ENCODE data around the gene USP47.

USP47 gene, protein sequence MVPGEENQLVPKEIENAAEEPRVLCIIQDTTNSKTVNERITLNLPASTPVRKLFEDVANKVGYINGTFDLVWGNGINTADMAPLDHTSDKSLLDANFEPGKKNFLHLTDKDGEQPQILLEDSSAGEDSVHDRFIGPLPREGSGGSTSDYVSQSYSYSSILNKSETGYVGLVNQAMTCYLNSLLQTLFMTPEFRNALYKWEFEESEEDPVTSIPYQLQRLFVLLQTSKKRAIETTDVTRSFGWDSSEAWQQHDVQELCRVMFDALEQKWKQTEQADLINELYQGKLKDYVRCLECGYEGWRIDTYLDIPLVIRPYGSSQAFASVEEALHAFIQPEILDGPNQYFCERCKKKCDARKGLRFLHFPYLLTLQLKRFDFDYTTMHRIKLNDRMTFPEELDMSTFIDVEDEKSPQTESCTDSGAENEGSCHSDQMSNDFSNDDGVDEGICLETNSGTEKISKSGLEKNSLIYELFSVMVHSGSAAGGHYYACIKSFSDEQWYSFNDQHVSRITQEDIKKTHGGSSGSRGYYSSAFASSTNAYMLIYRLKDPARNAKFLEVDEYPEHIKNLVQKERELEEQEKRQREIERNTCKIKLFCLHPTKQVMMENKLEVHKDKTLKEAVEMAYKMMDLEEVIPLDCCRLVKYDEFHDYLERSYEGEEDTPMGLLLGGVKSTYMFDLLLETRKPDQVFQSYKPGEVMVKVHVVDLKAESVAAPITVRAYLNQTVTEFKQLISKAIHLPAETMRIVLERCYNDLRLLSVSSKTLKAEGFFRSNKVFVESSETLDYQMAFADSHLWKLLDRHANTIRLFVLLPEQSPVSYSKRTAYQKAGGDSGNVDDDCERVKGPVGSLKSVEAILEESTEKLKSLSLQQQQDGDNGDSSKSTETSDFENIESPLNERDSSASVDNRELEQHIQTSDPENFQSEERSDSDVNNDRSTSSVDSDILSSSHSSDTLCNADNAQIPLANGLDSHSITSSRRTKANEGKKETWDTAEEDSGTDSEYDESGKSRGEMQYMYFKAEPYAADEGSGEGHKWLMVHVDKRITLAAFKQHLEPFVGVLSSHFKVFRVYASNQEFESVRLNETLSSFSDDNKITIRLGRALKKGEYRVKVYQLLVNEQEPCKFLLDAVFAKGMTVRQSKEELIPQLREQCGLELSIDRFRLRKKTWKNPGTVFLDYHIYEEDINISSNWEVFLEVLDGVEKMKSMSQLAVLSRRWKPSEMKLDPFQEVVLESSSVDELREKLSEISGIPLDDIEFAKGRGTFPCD (N-terminal part only)

DNA sequence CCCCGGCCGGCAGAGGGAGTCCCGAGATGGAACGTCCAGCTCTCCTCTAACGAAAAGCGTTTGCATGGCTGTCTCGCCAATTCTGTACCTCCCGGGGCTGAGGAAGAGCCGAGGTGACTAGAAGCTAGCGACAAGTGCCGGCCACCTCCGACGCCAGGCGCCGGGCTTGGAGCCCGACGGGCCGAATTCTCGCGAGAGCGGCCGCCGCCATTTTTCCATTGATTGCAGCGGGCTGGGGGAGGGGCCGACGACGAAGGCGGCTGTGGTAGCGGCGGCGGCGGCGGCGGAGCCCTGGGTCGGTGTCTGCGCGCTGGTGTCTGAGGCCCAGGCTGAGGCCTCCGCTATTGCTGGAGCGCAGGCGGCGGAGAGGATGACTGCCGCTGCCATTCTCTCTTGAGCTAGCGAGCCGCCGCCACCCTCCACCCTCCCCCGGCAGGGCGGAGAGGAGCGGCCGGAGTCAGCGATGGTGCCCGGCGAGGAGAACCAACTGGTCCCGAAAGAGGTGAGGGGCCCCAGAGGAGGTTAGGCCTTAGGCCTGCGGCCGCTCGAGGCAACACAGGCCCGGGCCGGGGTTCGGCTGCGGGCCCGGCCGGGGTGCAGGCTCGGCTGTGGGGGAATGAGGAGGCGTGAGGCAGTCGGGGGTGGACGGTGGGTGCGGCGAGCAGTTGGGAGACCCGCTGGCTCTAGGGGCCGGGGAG lies at the start of gene USP47:
USP47 (plus strand) TSS at position 250 of the 698 bp plus-strand sequence; CDS start at position 464, 214 bp downstream.
- DNase-seq: peak; percentile 78

DNA sequence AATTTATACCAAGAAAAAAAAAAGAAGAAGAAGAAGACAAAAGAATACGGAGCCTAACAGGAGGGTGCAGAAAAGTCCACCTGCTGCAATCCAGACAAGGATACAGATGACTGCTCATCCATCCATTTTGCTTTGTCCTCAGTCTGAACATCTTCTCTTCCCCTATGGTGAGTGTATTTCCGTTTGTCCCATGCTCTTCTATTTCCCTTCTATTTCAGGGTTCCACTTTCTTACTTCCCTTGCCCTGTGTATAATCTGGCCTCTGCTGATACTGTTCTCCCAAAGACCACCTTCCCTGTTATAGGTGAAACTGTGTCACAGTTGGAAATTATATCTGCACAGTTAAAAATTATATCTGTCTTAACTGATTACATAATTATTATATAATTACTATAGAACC lies 48.7 kb upstream of the USP47 start:
- DNase-seq: no peak

DNA sequence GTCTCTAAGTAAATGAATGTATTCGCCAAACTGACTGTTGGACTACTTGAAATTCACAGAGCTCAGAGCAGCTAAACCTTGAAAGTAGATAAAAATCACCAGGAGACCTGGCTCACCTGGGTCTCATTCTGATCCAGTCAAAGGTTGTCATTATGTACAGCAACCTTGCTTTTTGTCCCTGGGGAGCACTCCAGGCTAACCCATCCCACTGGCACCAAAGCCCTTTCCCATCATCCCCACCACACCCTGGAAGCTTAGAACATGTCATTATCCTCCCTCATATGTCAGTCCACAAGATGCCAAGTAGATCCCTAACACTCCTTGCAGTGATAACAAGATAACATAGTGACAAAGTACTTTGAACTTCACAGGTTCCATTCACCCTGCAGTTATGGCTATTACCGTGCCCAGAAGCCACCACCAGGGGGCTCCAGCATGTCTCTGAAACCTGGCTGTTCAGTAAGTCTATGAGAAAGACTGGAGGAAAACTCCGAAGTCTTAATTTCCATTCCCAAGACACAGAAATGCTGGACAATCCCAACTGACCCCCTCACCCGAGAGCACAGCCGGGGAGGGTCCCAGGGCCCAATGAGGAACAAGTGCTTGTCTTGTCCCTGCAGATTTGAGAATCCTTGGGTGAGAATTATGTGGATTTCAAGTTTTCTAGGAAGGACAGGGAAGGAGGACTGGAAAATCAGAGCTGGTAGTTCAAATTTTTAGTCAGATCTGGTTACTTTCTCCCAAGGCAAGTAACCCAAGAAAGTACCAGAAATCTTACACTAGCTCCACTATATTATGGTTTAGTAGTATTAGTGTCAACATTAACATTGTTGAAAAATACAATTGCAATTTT lies 43.0 kb upstream of the USP47 start:
- peak; percentile 47 for DNase-seq

DNA sequence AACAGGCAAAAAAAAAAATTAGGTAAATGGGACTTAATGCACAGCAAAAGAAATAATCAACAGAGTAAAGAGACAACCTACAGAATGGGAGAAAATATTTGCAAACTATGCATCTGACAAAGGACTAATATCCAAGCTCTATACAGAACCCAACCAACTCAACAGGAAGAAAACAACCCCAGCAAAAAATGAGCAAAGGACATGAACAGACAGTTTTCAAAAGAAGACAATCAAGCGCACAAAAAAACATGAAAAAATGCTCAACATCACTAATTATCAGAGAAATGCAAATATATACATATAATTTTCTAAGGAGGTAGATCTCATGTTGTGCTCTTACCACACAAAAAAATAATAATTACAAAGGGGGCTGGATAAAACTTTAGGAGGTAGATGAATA lies 36.5 kb upstream of the USP47 start:
- DNase-seq: no peak

DNA sequence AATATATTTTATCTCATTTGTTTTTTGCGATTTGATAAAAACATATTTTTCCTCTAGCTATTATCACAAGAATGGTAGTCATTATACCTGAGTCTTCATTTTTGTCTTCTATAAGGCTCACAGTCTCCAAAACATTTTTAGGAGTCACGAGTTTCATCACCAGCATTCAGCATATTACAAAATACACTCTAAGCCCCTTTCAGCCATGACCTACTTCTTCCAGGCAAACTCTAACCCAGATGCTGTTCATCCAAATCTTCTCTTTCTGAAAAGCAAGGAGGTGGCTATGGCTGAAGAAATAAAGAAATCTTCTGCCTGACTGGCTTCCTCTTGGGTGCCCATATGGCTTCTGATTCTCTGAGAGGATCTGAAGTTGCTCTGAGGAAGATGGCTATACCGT lies 35.7 kb upstream of the USP47 start:
- no peak for DNase-seq

DNA sequence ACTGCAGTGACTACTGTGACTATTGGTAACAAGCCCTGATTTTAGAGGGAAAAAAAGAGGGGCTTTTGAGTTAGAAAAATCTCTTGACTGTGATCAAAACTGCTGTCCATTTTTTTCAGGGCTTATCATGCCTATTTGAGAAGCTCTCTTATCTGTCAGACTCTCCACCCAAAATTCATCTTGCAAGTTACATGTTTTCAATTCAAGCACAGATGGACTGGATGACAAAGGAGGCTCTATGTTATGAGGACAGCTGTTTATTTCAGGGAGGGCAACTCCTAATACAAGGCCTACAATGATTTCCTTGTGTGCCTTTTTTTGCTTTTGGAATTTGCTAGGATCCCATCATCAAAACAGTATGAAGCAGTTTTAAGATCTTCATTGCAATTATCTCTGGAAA lies 35.2 kb upstream of the USP47 start:
- no peak for DNase-seq

DNA sequence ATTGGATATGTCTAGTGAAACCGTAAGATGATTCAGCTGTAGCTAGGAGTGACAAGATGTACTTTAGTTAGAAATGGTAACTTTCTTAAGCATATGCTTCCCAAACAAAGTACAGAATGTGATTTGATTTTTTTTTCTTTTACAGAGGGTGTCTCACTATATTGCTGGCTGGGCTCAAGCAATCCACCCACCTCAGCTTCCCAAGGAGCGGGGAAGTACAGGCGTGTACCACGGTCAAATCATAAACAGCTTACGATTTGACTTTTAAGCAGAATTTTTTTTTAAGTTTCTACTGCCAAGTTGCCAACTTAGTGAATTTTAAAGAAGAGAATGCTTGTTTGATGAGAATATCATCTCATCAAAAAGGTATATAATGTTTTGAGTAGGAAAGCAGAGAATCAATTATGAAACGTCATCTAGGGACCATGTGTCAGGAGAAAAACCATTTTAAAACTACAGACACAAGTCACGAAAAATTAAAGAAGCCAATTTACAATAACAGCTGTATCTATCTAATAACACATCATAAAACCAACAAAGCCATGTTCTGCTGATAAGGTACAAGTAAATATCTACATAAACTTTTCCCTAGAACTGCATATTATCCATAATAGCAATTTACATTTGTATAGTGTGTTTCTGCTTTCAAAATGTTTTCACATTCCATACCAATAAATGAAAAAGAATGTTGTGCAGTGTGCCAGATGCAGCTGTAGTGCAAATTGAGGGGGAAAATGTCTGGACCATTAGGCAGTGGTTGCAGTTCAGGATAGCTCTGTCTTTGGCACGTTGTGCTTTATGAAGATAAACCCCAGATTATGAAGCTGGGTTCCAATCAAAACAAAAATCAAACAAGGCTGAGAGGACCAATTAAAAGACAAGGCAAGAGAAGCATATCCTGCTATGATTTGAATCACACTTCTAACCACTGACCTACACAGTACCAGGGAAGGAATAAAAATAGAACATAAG lies 33.7 kb upstream of the USP47 start:
- DNase-seq: no peak

DNA sequence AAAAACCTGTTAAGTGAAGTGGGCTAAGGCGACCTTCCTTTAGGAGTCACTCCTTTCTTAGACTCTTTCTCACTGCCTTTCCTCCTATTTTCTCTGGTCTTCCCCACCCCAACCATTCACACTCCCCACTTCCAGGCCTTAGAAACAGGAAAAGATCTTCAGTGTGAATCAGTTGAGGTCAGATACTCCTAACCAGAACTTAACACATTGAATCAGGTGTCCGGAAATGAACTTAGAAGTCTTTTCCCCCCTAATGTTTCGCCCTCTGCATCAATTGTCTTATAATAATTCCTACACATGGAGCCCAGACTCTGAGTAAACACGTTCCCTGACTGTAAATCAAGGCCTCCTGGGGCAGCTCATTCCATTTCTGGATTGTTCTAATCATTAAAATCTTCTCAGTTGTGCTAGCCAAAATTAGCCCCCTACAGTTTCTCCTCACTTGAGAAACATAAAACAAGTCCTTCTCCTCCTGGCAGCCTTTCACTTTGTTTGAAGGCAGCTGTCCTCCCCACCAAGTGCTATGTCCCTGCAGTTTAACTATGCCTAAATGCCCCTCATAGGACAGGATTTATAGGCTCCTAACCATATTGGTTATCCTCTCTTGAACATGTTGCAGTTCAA lies 32.7 kb upstream of the USP47 start:
- no peak for DNase-seq

DNA sequence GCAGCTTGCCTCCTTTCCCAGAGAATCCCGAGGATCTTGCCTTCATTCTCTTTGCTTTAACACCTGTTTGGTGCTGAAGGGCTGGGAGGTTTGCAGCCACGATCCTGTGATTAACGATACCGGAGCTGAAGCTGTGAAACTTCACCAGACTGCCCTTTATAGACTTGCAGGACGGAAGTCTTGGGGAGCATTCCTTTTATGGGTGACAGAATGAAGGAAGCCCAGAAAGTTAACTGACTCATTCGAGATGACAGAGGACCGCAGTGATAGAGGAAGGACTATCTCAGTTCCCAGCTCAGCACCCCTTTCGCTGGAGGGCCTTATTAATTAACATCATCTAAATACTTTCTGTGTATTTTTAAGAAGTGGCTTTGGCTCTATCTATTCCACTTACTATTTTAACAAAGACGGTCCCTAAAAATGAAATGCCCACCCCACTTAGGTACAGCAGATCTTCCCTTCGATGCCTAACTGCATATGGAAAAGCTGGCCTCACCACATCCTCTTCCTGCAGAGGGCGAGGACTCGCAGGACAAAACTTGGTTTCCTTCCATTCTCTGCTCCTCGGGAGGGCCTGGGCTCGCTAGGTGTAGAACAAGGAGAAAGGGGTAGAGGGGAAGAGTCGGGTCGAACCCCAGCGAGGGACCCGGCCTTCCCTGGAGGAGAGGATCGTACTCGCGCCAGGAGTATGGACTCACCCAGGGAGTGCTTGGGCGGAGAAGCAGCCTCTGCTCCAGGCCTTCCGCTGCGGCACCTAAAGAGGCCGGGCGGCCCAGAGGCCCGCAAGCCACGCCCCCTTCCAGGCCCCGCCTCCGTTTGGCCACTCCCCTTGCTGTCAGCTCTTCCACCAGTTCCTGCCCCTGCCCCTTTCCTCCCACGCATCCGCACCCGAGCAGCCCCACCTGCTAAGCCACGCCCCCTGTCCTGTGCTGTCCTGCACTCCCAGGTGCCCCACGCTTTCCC lies 30.7 kb upstream of the USP47 start:
- no peak for DNase-seq

DNA sequence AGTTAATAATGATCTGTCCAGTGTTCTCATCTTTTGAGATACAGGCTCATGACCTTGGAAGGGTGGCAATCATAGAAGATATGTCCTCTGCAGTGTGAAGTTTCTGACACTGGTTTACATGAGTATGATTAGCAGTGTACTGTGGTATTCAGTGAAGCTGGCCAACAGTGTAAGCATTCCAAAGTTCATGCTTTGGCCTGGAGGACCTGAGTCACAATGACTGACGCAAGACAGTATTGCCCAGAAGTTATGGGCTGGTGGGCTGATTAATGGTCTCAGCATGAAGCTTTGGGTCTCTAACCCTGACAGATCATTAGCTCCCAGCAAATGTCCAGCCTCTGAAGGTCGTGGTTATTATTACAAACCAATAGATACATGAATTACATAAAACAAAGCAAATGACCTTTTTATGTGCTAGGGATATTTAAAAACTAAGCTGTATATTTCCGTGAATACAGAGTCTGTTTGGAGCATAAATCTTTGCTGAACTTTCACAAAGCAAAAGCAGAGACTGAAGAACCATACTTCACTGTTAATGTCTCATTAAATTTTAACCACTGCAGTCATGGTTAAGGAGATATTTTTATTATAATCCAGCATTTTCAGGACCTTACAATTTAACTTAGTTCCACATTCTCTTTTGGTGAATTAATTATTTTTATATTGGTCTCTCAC lies 28.3 kb upstream of the USP47 start:
- no peak for DNase-seq

DNA sequence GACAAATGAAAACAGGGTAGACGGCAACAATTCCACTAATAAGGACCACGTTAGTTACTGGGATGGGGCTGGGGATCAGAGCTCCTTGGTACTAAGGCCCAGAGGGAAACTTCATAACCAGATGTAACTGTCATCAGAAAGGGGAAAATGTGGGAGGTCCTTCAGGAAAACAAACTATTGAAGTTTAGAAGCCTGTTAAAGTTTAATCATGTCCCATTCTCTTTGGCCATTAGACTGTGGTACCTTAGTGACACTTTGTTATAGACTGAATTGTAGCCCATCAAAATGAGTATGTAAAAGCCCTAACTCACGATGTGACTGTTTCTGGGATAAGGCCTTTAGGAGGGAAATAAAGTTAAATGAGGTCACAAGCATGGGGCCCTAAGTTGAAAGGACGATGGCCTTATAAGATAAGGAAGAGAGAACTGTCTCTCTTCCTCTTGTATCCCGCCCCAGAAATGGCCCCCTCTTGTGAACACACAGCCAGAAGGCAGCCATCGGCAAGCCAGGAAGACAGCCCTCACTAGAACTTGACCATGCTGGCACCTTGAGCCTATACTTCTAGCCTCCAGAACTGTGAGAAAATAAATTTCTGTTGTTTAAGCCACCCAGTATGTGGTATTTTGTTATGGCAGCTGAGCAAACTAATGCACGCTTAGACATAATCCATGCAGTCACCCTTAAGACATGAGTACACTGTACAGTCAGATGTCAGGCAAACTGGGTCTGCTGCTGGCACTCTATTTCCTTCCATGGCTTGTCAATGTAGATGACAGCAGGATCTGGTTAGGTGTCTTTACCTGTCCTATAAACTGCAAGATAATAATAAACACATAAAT lies 26.9 kb upstream of the USP47 start:
- no peak for DNase-seq

DNA sequence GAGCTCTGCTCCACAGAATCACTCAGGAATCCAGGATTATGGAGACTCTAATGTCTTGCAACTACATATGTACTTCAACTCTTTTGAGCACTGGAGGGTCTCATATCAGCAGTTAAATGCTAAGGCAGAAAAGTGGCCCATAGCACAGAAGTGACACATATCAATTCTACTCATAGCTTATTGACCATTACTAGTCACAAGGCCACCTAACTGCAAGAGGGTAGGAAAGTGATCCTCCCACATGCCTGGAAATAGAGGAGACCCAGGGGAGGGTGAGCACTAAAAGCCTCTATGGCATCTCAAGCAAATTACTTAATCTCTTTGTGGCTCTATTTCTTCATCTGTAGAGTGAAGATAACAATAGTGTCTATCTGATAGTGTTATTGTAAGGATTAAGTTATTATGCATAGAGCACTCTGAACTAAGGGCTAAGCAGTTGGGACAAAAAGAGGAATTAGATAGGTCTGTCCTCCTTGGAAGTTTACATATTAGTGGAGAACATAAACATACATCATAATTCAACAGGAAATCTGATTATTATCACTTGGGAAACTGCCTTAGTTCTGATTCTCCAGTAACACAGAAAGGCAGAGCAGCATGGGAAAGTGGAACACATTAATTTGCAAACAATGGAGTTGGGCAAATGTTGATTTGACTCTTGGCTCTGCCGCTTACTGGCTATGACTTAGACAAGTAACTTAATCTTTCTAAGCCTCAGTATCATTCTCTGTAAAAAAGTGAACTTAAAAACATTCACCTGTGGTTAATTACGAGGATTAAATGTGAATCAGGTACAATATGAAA lies 25.1 kb upstream of the USP47 start:
- no peak for DNase-seq

DNA sequence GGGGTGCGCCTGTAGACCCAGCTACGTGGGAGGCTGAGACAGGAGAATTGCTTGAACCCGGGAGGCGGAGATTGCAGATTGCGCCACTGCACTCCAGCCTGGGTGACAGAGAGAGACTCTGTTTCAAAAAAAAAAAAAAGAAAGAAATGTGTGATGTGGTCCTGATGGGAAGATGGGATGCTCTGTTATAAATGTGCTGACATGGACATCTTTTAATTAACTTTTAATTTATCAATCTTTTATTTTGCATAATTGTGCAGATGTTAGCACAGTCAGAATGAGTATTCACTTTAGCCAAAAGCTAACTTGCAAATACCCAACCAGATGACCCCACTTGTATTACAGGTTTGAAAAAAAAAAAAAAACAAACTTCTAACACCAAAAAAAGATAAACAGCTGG lies 23.8 kb upstream of the USP47 start:
- no peak for DNase-seq

DNA sequence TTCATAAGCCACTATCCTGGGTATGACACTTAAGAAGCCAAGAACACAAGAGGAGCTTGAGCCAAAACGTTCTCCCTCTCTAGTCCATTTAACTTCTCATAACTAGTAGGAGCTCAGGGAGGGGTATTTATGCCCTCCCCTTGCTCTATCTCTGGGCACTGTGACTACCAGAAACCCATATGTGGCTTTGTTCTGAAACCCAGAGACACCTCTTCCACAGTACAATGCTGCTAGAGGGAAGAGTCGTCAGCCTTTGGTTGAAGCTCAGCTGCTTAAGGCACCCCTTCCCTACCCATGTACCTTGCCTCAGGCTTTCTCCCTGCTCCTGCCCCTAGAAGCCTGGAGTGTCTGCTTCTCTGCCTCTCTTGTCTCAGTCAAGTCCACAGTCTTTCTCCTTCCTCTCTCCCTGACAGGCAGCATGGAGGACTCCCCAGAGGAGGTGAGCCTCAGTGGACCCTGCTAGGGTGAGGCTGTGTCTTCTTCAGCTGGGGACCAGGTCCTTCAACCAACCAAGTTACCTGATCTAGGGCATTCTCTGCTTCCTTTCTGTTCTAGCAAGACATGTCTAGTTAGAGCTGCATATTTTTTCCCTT lies 23.1 kb upstream of the USP47 start:
- no peak for DNase-seq

DNA sequence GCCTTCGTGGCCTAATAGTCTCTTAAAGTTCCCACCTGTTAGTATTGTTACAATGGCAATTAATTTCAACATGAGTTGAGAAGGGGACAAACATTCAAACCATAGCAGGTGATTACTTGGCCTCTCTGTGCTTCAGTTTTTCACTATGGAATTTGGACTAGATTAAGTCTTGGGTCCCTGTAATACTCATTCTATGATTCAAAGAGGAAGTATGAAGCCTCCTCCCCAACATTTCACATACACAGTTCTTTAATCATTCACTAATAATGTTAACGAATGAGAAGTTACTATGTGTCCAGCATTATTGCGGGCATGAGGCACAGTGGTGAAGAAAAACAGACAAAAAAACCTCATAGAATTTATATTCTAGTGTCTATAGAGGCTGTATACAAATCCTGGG lies 19.9 kb upstream of the USP47 start:
- no peak for DNase-seq

DNA sequence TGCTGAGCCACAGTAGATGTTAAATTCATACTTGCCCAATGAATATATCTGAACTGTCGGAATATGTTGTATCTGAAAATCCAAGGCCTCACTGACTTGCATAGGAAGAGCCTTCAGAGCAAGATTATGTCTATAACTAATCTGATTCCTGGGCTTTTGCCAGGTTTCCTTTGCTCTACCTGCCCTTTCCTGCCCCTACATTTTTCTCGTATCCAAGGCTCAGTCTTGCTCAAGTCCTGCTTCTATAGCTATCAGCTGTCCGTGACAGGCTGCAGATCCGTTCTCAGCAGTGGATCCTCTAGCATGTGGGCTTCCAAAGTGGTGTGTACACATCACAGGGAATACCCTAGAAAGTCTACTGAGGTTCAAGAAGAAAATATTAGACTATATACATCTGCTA lies 18.8 kb upstream of the USP47 start:
- no peak for DNase-seq
